Fibroblast of peridontal ligament (primary cell): ENCODE data around the gene KRT16.
"Not testable (repeated sequence)": the region's sequence is repeated elsewhere in the genome, so short reads cannot be mapped to it uniquely, and the experiment has no call there.

Source experiments
- DNase-seq: peaks from one replicate; pipeline ENCODE4 v3.0.0-alpha.2; 2010; ENCODE audit errors: extremely low read depth

The KRT16 gene

DNA sequence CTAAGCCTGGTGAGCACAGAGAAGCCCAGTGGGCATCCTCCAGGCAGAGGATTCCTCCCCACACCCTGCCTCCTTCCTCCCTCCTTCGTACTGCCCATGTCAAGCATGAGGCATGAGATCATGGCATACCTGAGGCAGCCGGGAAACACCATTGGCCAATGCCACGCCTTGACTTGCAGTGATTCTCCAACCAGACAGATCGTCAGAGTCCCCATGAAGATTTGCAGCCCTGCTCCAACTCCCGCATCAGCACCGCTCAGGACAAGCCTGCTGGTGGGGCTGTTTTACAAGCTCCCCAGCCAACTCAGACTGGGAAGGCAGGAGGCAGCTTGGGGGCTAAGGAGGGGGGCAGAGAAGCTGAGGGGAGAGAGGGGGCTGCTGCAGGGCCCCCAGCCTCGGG is 2.9 kb upstream of the KRT16 start:
- no peak for DNase-seq

DNA sequence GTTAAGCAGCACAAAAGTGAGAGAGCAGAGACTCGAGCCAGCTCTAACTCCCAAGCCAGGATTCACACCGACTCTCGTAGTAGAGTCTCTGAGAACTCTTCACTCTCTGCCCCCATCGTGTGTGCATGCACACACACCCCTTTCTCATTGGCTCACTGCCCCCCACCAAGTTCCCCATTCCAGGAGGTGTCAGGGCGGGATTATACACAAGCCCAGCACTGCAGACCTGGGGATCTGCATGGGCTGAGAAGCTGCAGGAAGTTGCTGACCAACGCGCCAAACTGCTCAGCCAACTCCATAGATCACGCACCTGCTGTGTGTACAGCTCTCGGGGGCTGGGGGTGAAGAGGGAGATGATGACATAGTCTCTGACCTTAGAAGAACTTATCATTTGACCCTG is 2.2 kb upstream of the KRT16 start:
- not testable (repeated sequence) for DNase-seq

DNA sequence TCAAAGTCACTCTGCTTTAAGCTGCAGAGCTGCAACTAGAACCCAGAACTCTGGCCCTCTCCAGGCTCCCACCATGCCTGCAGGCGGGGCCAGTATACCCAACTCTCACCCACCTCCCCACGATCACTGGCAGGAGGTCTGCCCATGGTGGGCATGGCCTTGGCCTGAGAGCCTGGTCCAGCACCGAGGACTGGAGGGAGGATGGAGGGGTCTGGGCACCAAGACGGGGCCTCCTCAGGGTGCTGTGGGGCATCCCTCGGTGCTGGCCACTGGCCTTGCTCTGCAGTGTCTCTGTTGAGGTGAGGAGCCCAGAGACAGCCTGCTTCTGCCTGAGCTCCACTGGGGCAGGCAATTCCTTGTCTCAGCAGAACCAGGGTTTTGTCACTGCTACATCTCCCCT is 1.5 kb upstream of the KRT16 start:
- DNase-seq = no peak

DNA sequence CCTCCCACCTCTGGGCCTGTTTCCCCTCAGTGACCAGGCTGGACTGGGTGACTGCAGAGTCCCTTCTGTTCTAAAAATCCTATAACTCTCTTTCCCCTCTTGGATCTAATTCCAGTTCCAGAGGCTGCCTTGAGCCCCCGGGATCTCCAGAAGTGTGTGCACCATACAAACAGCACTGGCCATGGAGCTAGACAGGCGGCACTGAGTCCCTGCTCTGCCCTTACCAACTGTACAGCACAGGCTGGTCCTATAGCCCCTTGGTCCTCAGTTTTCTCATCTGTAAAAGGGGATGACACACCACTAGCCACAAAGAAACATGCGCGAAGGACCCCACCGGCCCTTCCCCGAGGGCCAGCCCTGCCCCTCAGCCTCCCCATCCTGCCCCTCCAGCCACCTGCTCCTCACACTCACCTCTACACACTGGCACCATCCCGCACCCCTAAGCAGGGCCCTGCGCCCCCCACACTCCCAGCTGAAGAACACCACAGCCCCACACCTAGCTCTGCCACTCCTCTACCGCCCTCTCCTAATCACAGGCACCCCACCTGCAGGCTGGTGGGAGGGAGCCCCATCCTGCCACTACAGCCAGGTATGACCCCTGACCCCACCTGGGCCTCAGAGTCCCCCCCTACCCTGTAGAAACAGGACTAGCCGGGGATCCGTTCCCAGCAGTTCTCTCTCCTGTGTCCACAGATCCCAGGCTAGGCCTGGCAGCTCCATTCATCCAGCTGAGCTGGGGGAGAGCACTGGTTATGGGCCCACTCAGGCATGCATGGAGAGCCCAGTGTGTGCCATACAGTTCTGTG is 913 bp upstream of the KRT16 start:
- DNase-seq = no peak

DNA sequence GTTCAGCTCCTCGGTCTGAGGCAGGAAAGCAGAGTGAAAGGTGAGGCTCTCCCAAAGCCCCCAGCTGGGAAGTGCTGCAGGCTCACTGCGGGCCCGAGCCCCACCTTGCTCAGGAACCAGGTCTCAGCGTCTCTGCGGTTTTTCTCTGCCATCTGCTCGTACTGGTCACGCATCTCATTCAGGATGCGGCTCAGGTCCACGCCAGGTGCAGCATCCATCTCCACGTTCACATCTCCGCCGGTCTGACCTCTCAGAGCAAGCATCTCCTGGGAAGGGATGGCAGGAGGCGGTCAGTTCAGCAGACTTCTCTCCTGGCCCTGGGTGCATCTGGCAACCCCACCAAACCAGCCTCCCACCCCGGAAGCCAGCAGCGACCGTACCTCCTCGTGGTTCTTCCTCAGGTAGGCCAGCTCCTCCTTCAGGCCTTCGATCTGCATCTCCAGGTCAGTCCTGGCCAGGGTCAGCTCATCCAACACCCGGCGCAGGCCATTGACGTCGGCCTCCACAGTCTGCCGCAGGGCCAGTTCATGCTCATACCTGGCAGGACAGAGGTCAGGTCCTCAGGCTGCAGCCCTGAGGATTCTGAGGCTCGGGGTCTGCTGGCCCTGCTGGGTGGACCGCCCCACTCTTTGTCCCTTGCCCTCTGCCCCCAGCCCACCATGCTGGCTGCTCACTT is 1.5 kb downstream of the KRT16 start:
- DNase-seq = no peak

DNA sequence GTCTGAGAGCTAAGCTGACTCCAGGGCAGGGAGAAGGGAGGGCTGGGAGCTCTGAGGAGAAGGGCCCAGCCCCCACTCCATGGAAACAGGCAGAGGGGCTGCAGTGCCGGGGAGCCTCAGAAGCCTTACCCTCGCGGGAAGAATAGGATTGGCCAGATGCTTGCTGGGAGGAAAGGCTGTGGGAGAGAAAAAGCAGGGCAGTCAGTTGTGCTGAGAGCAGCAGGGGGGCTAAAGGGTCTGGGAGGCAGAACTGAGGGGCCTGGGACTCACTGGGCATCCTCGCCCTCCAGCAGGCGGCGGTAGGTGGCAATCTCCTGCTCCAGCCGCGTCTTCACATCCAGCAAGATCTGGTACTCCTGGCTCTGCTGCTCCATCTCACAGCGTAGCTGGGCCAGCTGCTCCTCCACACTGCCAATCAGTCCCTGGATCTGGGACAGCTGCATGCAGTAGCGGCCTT is 2.5 kb downstream of the KRT16 start:
- not testable (repeated sequence) for DNase-seq

DNA sequence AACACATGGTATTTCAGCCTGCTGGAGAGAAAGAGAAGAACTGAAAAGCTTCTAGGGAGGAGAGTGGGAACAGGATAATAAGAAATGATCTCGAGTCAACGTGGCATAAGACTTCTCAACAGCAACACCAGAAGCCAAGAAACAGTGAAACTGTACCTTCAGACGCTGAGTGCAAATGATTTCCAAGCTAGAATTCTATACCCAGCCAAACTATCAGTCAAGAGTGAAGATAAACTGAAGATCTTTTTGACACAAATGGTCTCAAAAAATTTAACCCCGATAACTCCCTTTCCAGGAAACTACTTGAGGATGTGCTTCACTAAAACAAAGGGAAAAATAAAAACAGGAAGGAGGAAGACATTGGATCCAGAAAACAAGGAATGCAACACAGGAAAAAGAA is 5.6 kb downstream of the KRT16 start:
- not testable (repeated sequence) for DNase-seq

DNA sequence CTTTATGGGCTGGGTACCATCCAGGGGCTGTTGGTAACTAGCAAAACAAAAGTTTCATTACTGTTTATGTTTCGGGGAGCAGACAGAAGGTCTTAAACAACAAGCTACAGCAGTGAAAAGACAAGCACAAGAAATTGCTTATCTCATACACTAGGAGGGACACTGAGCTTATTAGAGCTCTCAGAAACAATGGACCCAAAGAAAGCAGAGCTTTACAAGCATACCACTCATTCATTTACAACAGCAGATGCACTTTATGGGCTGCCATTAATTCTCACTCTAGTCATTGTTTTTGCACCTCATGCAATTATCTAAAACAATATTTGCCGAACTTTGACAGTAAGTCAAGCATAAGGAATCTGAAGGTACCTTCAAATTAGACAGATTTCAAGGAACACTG is 10.0 kb downstream of the KRT16 start:
- no peak for DNase-seq

DNA sequence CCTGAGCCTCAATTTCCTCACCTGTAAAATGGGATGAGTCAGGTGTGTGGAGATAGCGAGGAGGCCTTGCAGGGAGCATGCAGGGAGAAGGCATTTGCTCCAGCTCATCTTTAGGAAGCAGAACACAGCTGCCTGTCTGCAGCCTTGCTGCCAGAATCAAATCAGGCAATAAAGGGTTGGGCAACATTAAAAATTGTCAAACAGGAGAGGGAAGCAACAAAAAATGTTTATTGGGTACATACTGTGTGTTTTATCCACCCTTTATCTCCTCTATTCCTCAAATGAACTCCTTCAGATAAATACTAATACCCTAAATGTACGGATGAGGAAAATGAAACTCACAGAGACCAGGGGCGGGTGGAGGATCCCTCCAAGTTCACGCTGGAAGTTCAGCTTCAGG is 12.2 kb downstream of the KRT16 start:
- DNase-seq = no peak

DNA sequence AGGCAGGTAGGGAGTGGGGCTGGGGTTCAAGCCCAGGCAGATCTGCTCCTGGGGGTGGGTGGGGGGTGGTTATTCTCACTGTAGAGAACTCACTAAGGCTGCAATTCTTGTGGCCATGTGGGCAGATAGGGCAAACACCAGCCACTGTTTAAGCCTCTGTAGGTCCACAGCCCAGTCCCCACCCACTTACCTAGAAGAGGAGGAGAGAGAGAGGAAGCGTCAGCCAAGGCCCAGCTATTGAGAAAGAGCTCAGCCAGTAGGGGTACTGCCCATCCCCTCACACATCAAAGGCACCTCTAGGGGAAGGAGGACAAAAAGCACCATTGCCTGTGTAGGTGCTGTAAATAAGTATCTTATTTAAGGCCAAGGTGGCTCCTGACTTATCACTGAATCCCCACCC is 12.9 kb downstream of the KRT16 start:
- no peak for DNase-seq

DNA sequence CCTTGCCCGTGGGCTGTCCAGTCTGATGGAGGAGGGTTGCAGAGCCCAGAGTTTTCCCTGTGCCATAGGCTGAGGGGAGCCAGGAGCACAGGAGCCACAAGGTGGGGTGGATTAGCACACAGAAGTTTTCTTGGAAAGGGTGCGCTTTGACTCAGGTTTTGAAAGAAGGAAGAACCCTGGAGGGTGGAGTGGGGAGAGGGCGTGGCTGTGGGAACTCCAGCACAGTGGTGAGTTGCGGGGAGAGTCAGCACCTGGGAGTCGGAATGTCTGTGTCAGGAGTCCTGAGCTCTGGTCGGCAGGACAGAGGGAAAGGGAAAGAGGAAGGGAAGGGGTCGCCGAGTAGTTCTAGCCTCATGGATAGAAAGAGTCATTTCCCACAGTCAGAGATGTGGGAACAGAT is 17.0 kb downstream of the KRT16 start:
- no peak for DNase-seq

DNA sequence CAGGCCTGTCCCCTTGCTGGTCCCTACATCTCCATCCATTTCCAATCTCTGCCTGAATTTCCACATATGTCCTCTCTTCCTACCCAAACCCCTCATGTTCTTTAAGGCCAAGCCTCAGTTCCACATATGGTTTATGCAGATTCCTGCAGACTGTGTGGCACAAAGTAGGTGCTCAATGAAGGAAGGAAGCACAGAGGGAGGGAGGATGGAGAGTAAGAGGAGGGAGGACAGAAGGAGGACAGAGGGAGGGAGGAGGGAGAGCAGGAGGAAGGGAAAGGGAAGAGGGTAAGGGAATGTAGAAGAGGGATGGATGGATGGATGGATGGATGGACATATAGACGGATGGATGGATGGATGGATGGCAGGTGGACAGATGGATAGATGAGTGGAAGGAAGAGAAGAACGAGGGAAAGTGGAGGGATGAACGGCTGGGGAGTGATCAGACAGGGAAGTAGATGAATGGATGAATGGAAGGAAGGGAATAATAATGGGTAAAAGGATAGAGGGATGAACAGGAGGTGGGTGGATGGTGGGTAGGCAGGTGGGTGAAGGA is 18.1 kb downstream of the KRT16 start:
- DNase-seq = no peak

DNA sequence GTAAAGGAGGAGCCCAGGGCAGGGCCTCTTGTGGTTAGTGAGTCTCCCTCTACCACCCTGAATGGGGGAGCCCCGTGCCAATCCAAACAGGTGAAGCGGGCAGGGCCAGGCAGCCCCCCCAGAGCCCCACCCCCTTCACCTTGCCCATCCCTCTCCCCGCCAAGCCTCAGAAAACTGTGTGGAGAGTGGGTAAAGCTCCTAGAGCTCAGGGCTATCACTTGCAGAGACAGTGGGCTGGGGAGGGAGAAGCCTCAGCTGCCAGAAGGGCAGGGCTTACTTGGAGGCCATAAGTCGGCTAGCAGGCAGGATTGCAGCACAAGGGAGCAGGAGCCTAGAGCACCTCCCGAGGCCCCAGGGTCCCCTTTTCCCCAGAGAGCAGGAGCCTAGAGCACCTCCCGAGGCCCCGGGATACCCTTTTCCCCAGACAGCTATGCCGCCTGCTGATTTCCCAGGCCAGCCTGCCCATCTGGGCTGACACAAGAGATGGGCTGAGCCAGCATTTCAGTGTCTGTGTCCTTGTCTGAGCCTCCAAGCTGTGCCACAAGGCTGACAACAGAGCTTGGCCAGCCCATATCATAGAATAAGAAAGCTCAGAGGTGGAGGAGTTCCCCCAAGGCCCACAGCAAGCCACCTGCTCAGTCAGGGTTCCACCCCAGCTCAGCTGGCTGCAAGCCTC is 19.1 kb downstream of the KRT16 start:
- DNase-seq = no peak

DNA sequence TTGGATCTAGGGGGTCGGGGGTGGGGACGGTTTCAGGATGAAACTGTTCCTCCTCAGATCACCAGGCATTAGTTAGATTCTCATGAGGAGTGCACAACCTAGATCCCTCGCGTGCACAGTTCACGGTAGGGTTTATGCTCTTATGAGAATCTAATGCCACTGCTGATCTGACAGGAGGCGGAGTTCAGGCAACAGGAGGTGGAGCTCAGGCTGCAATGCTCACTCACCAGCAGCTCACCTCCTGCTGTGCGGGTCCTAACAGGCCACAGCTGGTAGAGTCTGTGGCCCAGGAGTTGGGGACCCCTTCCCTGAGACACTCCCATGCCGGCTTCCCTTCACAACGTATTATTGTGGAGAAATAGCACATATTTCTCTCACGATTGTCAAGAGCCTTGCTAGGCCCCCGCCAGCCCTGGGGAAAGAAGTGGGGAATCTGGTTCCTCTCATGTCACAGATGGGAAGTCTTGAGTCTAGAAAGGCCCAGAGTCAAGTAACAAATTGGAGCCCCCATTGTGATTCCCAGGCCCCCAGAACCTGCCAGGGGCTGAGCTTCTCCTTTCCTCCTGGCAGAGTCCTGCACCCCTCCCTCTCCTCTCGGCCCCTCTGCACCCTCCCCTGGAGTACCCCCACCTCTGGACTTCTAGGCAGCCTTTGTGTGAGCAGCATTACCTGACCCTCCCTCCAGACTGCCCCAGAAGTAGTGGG is 19.8 kb downstream of the KRT16 start:
- no peak for DNase-seq

DNA sequence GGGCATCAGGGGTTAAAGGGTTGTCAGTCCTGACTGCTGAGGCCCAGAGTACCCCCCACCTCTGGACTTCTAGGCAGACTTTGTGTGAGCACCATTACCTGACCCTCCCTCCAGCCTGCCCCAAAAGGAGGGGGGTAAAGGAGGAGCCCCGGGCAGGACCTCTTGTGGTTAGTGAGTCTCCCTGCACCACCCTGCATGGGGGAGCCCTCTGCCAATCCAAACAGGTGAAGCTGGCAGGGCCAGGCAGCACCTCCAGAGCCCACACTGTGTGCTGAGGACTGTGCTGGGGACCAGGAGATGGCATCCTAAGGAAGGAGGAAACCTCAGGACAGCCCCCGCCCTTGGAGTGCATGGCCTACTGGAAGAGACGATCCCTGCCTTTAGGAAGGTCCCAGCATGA is 23.3 kb downstream of the KRT16 start:
- DNase-seq = no peak

DNA sequence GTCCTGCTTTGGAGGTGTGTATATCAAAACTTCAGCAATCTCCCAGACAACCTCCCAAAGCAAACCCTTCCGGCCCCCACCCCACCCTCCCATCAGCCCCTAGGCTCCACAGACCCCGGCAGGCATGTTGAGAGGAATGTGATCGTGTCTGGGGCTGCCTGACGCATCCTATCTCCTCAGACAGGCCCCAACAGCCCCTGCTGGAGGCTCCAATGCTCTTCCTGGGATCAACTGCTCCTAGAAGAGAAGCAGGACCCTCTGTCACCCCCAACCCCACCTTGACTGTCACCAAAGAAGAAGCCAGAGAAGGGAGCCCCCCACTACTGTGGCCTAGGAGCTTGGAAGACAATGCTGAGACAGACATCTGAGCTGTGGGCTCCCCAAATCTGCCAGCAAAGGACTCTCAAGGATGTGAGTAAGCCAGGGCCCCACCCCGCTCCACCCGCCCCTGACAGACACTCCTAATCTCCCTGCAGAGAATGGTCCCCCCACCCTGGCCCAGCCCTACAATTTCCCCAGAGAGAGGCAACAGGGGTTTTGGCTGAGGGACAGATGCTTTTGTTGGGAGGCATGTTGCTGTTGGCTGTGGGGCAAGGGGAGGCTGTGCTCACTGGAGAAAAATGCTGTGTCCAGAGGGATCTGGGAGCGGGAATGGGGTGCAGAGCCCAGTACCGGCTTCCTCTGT is 24.3 kb downstream of the KRT16 start:
- no peak for DNase-seq

DNA sequence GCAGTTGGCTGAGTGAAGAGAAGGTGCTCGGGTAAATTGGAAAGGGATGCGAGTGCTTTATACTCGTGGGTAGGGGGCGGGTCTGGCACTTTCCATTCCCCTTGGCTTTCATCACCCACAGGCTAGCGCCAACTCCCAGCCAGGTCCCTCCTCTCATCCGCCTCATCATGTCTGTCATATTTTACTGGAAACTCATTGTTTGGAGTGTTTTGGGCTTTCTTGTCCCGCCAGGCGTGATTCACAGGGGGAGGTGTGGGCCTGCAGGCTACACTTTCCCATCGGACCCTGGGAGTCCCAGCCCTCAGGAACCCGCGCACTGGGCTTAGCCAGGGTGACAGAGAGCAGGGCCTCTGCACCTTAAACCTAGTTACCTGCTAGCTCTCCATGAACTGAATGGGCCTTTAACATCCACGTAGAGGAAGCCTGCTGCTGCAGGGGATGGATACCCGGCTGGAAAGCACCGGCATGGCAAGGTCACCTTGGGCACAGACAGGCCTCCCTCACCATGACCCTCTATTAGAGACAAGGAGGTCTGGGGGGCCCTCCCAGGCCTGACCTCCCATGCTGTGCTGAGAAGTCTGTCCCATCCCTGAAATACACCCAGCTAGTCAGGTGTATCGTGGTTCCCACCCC is 25.6 kb downstream of the KRT16 start, which contains the start of gene KRT14:
Gene KRT14, minus strand, starts transcription at position 33 of the 633 bp plus-strand sequence. CDS start 61 bp downstream, outside the sequence.
- no peak for DNase-seq

DNA sequence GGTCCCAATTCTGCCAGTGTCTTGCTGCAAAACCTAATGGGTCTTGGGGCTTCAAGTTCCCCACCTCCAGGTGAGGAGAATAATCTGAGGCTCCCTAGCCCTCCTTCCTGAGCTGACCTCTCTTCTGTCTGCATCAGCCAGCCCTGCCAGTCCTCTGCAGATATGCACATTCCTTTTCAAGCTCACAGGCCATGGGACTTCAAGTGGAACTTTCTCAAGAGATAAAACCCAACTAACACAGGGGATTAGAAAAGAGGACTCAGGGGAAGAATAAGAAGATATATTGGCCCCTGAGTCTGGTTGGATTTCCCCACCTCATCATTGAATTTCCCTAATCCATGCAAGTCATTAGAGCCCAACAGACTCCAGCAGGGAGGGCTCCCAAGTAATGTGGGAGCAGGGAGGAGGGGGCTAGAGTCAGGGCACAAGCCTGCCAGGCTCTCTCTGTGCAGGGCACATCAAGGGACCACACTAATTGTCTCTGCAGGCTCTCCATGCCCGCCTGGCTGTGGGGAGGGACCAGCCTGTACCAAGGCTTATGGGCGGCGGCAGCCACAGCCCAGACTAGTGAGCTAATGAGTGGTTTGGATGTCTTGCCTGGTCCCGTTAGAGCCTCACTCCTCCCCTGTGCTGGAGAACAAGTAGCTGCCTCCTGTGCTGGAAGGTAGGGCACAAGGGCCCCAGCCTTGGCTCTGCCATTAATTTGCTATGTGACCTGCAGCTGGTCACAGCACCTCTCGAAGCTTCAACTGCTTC is 27.1 kb downstream of the KRT16 start:
- no peak for DNase-seq

DNA sequence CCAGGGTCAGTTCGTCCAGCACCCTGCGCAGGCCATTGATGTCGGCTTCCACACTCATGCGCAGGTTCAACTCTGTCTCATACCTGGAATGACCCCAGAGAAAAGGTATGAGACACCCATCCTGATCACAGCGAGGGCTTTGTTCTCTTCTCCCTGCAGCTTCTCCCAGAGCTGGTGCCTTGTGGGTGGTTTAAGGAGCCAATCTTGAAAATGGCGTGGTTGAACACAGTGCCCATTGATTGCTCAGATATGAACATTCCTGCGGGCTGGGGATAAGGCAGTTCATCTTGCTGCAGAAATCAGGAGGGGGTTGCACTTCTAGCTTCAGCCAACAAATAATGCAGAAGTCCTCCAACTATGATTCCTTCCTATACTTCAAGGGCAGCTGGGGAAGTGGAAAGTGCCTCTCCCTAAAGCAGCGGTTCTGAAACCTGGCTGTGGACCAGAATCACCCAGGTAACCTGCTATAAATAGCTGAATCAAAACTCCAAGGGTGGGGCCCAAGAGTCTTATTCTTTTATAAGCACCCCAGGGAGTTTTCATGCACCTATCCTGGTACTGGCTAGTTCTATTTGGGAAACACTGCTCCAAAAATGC is 28.1 kb downstream of the KRT16 start:
- not testable (repeated sequence) for DNase-seq
